Endometrial microvascular endothelial cells (primary cell): ENCODE measurements around the gene ATP8A2. TPM values are rescaled to one million over a fixed set of nuclear protein-coding genes. Genes with fewer than 3 reads are reported as not detected.
"Not testable (repeated sequence)": the region's sequence is repeated elsewhere in the genome, so short reads cannot be mapped to it uniquely, and the experiment has no call there.

Experiments
- in situ Hi-C: cut with HindIII; loops from 2 replicates; pipeline ENCODE4 v1.10.0; 2017; ENCODE audit warnings: low sequenced_read_pairs, low pct_unique_long_range_greater_than_20kb; ENCODE audit errors: inconsistent ontology term
- total RNA-seq: library from RNA; depleted of rRNA; stranded (reverse); fragments of >200 nt; gene quantifications from one replicate; pipeline ENCODE4 v1.2.3, GENCODE V29; 2015; ENCODE audit errors: inconsistent ontology term

Gene ATP8A2
- total RNA-seq, 1 donor from 2014 or later = not detected

DNA sequence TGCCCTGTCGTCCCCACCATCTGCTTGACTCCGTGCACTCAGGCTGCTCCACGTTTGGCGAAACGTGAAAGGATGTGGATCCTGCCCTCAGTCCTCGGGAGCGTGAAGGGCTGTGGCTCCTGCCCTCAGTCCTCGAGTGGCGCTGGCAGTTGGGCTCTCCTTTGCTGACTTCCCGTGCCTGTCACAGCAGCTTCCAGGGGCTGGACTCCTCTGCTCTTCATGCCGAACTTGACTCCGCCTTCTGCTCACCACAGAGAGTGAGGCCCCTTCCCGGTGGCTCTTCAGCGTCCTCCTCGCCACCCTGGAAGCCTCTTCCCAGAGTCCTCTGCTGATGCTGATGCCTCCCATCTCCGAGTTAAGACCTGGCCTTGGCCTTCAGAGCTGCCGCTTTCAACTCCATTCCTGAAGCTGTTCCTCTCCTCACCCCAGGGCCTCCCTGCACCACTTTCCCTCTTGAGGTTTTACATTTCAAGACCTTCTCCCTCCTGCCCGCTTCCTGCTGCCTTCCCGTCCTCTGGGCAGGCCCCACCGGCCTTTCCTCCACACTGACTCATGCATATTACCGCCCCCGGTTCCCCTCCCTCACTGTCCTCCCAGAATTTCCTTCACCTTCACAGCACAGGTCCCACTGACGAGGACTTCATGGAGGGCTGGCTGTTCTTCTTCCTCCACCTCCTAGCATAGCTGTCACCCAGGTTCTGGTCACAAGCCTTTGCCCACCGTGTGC is 568.4 kb downstream of the ATP8A2 start:
- in situ Hi-C loops = no loop called here

- in situ Hi-C loops = no loop called here
Observed at GRCh38 chr13:25943081-25943480, 571.3 kb downstream of the ATP8A2 start.

DNA sequence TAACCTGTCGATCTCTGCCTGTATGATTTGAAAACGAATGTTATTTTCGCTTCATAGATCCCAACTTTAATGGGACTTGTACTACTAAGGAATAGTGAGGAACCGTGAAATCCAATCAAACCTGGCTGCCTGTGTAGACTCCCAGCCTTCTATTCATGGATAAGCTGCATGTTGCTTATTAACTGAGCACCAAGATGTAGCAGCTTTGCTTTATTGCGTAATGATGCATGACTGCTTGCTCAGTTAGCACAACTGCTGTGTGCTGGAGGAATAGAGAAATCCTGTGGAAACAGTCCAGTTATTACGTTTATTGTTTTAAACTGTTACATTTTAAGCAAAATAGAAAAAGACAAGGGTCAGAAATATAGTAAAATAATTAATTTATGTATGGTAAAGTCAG is 571.9 kb downstream of the ATP8A2 start:
- in situ Hi-C loops = no loop called here

- in situ Hi-C loops = no loop called here
Observed at GRCh38 chr13:25945596-25945995, 573.8 kb downstream of the ATP8A2 start.

- in situ Hi-C loops = no loop called here
Observed at GRCh38 chr13:25946321-25946720, 574.5 kb downstream of the ATP8A2 start.

DNA sequence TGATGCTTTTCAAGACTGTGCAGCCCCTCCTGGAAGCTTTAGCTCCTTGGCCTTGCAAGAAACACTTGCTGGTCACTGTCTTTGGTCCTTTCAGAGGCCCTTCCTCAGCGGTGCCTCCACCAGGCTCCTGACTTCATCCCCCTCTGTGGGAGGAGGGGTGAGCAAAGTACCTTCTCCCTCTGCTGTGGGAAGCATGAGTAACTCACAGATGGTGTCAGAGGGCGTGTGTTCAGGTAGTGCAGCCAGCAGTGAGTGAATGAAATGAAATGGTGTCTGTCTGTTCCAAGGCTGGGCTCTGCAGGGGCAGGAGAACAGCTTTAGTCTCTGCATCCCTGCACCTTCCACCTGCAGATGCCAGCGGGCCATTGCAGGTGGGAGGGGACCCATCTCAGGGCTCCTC is 577.1 kb downstream of the ATP8A2 start:
- in situ Hi-C loops = no loop called here

- in situ Hi-C loops = no loop called here
Observed at GRCh38 chr13:25951831-25952230, 580.1 kb downstream of the ATP8A2 start.

DNA sequence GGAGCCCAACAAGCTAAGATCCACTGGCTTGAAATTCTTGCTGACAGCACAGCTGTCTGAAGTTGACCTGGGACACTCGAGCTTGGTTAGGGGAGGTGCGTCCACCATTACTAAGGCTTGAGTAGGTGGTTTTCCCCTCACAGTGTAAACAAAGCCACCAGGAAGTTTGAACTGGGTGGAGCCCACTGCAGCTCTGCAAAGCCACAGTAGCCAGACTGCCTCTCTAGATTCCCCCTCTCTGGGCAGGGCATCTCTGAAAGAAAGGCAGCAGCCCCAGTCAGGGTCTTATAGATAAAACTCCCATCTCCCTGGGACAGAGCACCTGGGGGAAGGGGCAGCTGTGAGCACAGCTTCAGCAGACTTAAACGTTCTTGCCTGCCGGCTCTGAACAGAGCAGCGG is 582.3 kb downstream of the ATP8A2 start:
- in situ Hi-C loops = not testable (repeated sequence)

- in situ Hi-C loops = not testable (repeated sequence)
Observed at GRCh38 chr13:25954943-25955342, 583.2 kb downstream of the ATP8A2 start.

GRCh38 chr13:25958986-25959385 is 587.2 kb downstream of the ATP8A2 start:
- in situ Hi-C loops = no loop called here

- in situ Hi-C loops = no loop called here
Observed at GRCh38 chr13:25961294-25961693, 589.5 kb downstream of the ATP8A2 start.

DNA sequence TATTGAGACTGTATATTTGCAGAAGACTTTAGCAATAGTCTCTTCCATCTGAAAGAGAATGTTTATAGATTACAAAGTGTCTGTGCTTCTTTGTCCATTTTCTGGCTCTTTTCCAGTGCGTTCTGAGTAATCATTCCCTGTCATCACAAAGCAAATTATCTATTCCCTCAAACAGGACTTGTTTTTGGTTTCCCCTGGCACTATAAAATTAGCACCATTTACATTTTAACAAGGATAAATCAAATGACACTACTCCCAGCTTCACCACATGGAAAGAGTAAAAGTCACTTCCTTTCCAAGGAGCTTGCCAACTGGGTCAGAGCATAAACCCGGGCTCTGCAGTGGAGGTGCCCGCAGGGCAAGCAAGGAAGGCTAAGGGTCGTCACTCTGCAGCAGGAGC is 591.9 kb downstream of the ATP8A2 start:
- in situ Hi-C loops = no loop called here

GRCh38 chr13:25965596-25965995 is 593.8 kb downstream of the ATP8A2 start:
- in situ Hi-C loops = no loop called here

DNA sequence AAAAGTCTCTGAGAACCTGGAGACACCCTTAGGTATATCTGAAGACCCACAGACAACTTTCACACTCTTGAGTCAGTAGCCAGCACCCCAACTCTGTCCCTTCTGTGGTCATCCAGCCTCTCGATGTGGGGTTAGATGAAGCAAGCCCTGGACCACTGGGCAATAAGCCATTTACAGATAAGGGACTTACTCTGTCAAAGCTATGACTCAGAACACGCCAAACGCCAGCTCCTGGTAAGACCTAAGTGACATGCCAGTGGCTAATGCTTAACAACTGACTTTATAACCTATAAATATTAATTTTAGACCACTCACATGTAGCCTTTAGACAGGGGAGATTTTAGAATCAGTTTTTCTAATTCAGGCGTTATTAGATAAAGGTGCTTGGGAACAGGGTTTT is 594.3 kb downstream of the ATP8A2 start:
- in situ Hi-C loops = no loop called here

DNA sequence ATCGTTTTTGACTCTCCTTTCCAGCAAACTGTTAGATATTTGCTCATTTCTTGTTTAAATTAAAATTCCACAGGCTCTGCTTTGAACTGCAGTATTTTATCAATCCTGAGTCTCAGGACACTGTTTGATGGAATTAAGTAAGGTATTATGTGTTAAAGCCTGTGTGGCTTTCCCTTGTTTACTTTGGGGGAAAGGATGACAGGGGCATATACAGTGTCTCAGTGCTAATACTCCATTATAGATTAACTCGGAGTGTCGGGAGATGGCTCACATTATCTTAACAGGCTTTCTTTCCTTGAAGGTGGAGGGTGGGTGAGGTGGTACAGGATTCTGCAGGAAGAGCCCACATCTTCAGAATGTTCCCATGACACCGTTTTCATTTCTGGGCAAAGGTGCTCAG is 595.4 kb downstream of the ATP8A2 start:
- in situ Hi-C loops = no loop called here

DNA sequence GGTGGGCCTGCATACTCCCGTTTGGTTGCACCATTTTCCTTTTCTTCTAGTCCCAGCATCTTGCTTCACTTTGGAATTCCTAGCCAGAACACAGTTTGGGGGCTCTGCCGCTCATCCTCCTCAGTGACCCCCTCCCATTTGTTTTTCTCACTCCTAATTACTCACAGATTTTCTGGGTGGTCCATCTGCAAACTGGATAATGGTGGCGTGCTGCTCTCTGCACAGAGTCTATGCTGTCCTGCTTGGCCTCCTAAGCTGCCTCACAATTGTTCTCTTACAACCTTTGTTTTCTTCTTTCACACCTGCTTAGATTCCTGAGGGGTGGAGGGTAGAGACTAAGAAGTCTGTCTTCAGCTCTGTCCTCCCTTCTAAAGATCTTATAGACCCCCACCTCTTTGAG is 599.3 kb downstream of the ATP8A2 start:
- in situ Hi-C loops = no loop called here

GRCh38 chr13:25971459-25972145 is 599.8 kb downstream of the ATP8A2 start:
- in situ Hi-C loops = no loop called here

- in situ Hi-C loops = no loop called here
Observed at GRCh38 chr13:25973085-25973484, 601.3 kb downstream of the ATP8A2 start.

GRCh38 chr13:25973576-25973975 is 601.8 kb downstream of the ATP8A2 start:
- in situ Hi-C loops = no loop called here

DNA sequence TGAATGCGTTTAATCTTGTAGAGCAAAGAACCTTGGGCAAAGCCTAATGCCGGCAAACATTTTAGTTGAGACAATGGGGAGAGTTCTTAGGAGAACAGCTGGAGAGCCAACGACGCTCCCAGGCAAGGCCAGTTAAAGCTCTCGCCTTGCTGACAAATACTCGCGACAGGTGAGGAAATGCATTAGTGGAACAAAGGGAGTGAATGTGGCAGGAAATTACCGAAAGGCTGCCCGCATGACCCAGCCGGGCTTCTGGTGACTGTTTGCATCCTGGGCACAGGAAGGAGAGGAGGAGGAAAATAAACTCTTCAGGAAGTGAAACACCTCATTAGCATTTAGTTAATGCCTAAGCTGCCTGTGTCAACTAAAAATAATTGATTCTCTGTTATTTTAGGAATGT is 605.4 kb downstream of the ATP8A2 start:
- in situ Hi-C loops = no loop called here

DNA sequence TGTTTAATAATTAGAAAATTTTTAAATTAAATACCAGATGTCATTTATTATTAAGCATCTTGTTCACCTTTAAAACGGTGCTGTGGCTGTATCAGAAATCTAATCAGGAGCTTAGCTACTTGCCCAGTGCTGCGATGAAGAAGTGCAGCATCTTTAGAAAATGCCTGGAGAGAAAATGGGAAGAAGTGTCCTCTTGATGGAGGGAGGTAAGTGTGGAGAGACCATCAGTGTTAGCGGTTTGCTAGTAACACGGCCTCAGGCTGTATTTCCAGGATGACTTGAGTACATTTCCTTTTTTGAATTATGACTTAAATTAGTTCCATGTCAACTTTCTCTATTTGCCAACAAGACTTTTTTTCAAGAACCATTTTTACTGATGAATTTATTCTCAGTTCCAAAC is 605.9 kb downstream of the ATP8A2 start:
- in situ Hi-C loops = no loop called here
